Ovary (tissue), 3 donors: ENCODE data around the gene CLEC16A.

Source experiments
- EP300 ChIP-seq: sonication (generic); formaldehyde crosslinking; IDR thresholded peaks from one replicate; pipeline ENCODE4 v1.6.1; 2017; ENCODE audit warnings: antibody characterized with exemption
- POLR2A ChIP-seq: fragments of 450-650 bp; IDR thresholded peaks from one replicate; pipeline ENCODE4 v1.6.1; 2017; ENCODE audit warnings: antibody characterized with exemption, mild to moderate bottlenecking, moderate library complexity
- TF ChIP-seq, protein P1 (sequence below), 3 donors: fragments of 450-650 bp in 2 of 3; fragments of 200-600 bp in 1 of 3; IDR thresholded peaks; one replicate each; pipeline versions ENCODE4 v1.5.1 to v1.8.0; 2016 to 2022; ENCODE audit warnings: antibody characterized with exemption in 3 of 3, mild to moderate bottlenecking in 1 of 3
- donor health status: DM: no; HTN: no; CAD: no.

DNA sequence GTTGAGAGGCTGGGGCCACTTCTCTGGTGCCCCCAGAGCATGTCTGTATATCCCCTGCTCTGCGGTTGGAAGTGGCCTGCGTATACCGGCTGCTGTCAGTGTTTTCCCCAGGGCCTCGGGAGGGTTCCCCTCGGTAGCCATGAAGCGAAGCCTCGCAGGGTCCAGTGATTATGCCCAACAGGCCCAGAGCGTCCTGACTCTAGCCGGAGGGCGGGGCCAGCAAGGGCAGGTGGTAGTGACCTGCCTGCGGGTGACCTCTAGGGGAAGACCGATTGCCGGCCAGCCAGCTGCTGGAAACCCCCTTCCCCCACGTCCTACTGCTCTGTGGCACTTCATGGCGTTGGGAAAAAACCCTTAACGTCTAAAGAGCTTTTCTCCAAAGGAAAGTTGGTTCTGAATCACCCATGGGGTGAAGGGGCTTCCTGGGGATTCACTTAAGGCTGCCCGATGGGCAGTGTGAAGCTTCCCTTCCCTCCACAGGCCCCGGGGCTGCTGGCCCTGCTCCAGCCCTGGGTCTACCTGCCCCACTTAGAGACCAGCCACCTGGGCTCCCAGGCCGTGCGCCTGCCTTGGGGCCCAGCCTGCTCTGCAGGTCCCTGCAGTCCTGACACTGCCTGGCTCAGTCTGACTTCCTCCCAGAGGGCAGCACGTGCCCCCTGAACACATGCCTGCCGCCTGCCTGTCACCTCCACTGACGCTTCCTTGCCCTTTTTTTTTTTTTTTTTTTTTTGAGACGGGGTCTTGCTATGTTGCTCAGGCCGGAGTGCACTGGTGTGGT lies 238.9 kb downstream of the CLEC16A start:
- no peak for TF ChIP-seq POLR2A
- TF ChIP-seq, protein P1, sequence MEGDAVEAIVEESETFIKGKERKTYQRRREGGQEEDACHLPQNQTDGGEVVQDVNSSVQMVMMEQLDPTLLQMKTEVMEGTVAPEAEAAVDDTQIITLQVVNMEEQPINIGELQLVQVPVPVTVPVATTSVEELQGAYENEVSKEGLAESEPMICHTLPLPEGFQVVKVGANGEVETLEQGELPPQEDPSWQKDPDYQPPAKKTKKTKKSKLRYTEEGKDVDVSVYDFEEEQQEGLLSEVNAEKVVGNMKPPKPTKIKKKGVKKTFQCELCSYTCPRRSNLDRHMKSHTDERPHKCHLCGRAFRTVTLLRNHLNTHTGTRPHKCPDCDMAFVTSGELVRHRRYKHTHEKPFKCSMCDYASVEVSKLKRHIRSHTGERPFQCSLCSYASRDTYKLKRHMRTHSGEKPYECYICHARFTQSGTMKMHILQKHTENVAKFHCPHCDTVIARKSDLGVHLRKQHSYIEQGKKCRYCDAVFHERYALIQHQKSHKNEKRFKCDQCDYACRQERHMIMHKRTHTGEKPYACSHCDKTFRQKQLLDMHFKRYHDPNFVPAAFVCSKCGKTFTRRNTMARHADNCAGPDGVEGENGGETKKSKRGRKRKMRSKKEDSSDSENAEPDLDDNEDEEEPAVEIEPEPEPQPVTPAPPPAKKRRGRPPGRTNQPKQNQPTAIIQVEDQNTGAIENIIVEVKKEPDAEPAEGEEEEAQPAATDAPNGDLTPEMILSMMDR (IDR thresholded peaks at IDR 0.05), result no peak
- no peak for TF ChIP-seq EP300
